Endothelial cell (in vitro differentiated cells): ENCODE results near the gene ITIH2. TPM values are rescaled to one million over a fixed set of nuclear protein-coding genes. Genes with fewer than 3 reads are reported as not detected.
"Not testable (repeated sequence)": the region's sequence is repeated elsewhere in the genome, so short reads cannot be mapped to it uniquely, and the experiment has no call there.

Source experiments
- DNase-seq: peaks from one replicate; pipeline ENCODE4 v3.0.0; 2021; ENCODE audit warnings: low spot score
- H3K27ac Mint-ChIP-seq: one replicate; pipeline ENCODE4 v1.8.0; 2021; ENCODE audit warnings: mixed read lengths, inconsistent platforms; ENCODE audit not compliant: unreplicated experiment
- H3K27me3 Mint-ChIP-seq: one replicate; pipeline ENCODE4 v1.8.0; 2021; ENCODE audit warnings: mild to moderate bottlenecking, moderate library complexity, mixed read lengths, inconsistent platforms; ENCODE audit not compliant: unreplicated experiment
- H3K36me3 Mint-ChIP-seq: one replicate; pipeline ENCODE4 v1.8.0; 2021; ENCODE audit warnings: mild to moderate bottlenecking, low read depth, mixed read lengths, inconsistent platforms; ENCODE audit not compliant: unreplicated experiment
- H3K4me1 Mint-ChIP-seq: one replicate; pipeline ENCODE4 v1.8.0; 2021; ENCODE audit warnings: mild to moderate bottlenecking, mixed read lengths, inconsistent platforms; ENCODE audit not compliant: unreplicated experiment
- H3K4me3 Mint-ChIP-seq: one replicate; pipeline ENCODE4 v1.8.0; 2021; ENCODE audit warnings: mild to moderate bottlenecking, mixed read lengths, inconsistent platforms; ENCODE audit not compliant: unreplicated experiment
- H3K9me3 Mint-ChIP-seq: one replicate; pipeline ENCODE4 v1.8.0; 2021; ENCODE audit warnings: mixed read lengths, inconsistent platforms; ENCODE audit not compliant: unreplicated experiment
- total RNA-seq: library from RNA; stranded (reverse); fragmentation: NEBNext Ultra II Directional; extraction: Animal tissue kit (Norgen Biotek cat#: 25700); gene quantifications from one replicate; pipeline ENCODE4 v1.2.1, GENCODE V29; 2021; ENCODE audit not compliant: unreplicated experiment
- TF ChIP-seq, protein P1 (sequence below): fragments of 200-600 bp; sonication (generic); IDR thresholded peaks from one replicate; pipeline ENCODE4 v1.5.0; 2021; ENCODE audit warnings: antibody characterized with exemption; ENCODE audit not compliant: unreplicated experiment

Gene ITIH2
- total RNA-seq, 1 donor from 2014 or later = not detected

DNA sequence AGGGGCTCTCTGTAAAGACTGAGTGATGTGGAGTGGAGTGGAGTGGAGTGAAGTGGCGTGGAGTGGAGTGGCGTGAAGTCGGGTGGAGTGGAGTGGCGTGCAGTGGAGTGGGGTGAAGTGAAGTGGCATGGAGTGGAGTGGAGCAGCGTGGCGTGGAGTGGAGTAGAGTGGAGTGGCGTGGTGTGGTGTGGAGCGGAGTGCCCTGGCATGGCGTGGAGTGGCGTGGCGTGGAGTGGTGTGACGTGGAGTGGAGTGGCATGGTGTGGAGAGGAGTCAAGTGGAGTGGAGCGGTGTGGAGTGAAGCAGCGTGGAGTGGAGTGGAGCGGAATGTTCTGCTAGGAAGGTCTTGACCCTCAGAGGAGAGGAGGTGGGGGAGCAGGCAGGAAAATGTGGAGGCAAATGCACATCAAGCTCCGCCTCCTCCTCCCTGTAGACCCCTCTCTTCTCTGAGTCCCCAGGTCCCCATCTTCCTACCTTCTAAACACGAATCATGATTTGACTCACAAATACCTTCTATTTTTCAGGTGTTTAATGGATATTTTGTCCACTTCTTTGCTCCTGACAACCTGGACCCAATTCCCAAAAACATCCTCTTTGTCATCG is 19.9 kb downstream of the ITIH2 start:
- Mint-ChIP-seq H3K4me3 (no peak overlapping the region), H3K27ac (no peak overlapping the region), H3K9me3 (no peaks in the 10 kb centered on the region), H3K4me1 (peaks cover 11% of the 10 kb centered on the region), H3K27me3 (peaks cover 2% of the 10 kb centered on the region), H3K36me3 (peaks cover 4% of the 10 kb centered on the region)
- no peak for DNase-seq
- TF ChIP-seq, protein P1, sequence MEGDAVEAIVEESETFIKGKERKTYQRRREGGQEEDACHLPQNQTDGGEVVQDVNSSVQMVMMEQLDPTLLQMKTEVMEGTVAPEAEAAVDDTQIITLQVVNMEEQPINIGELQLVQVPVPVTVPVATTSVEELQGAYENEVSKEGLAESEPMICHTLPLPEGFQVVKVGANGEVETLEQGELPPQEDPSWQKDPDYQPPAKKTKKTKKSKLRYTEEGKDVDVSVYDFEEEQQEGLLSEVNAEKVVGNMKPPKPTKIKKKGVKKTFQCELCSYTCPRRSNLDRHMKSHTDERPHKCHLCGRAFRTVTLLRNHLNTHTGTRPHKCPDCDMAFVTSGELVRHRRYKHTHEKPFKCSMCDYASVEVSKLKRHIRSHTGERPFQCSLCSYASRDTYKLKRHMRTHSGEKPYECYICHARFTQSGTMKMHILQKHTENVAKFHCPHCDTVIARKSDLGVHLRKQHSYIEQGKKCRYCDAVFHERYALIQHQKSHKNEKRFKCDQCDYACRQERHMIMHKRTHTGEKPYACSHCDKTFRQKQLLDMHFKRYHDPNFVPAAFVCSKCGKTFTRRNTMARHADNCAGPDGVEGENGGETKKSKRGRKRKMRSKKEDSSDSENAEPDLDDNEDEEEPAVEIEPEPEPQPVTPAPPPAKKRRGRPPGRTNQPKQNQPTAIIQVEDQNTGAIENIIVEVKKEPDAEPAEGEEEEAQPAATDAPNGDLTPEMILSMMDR = no peak

DNA sequence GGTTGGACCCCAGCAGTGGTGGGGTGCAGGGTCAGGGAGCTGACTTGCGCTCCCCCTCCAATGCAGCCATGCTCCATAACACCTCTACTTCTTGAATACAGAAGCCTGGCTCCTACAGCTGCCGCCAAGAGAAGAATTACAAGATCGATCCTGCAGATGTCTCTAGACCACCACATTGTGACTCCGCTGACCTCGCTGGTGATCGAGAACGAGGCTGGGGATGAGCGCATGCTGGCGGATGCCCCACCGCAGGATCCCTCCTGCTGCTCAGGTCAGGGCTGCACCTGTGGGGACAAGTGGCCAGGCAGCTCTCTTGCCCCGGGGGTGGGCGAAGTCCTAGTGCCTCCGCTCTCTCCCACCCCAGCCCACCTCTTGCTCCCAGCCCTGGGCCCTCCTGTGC is 31.7 kb downstream of the ITIH2 start:
- Mint-ChIP-seq H3K36me3 (no peaks in the 10 kb centered on the region), H3K27ac (no peak overlapping the region), H3K4me3 (no peak overlapping the region), H3K9me3 (no peaks in the 10 kb centered on the region), H3K27me3 (no peaks in the 10 kb centered on the region), H3K4me1 (no peaks in the 10 kb centered on the region)
- no peak for DNase-seq
- TF ChIP-seq, protein P1 = no peak

DNA sequence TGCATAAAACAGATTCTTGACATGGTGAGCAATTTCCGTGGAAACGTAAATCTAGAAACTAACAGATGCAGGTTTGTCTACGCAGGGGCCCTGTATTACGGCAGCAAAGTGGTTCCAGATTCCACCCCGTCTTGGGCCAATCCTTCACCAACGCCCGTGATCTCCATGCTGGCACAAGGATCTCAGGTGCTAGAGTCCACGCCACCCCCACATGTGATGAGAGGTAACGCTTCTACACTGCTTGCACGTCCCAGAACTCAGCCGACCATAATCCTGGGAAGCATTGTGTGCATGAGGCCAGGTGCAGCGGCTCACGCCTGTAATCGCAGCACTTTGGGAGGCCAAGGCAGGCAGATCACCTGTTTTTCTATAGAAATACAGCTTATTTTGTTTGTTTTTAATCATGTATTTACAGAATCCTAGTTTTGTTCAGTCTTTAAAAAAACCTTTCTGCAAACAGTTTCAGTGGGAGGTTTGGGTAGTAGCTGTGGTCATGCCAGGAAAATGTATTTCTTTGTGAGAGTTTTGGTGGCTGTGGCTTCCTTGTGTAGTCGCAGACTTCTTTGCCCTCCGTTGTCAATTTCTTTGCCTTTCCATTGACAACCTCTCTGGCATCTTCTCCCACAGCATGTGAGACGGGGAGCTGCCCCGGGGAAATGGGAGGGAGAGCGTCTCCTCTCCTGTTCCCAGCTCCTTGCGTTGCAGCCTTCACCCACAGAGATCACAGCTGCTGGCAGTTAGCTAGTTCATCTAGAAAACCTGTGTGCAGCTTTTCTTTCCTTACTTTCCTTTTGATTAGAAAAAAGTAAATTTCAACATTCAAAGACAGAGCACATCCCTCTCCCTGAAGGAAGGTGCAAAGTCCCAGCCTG is 35.7 kb downstream of the ITIH2 start:
- no peaks in the 10 kb centered on the region for H3K4me1 Mint-ChIP-seq
- TF ChIP-seq, protein P1 = no peak
- no peaks in the 10 kb centered on the region for H3K27me3 Mint-ChIP-seq
- H3K36me3 Mint-ChIP-seq = no peaks in the 10 kb centered on the region
- DNase-seq = no peak
- no peak overlapping the region for H3K4me3 Mint-ChIP-seq
- H3K27ac Mint-ChIP-seq = no peak overlapping the region
- H3K9me3 Mint-ChIP-seq = no peaks in the 10 kb centered on the region

DNA sequence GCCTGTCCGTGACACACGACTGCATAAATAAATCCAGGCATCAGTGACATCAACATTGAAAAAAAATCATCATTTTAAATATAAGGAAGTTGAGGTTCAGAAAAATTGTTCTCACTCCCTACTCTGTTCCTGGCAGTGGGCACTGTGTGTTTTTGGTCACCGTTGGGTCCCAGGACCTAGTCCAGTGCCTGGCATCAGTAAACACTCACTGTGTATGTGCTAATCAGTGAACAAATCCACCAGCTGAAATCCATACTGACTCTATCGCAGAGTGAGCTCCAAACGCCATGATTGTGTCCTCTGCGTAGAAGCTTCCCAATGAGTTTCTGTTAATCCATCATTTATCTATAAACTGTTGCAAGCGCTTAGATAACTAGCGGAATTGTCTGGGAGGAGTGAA is 41.2 kb downstream of the ITIH2 start:
- H3K9me3 Mint-ChIP-seq = no peaks in the 10 kb centered on the region
- TF ChIP-seq, protein P1 = no peak
- no peaks in the 10 kb centered on the region for H3K27me3 Mint-ChIP-seq
- H3K4me1 Mint-ChIP-seq = no peaks in the 10 kb centered on the region
- no peak overlapping the region for H3K27ac Mint-ChIP-seq
- no peak overlapping the region for H3K4me3 Mint-ChIP-seq
- no peak for DNase-seq
- no peaks in the 10 kb centered on the region for H3K36me3 Mint-ChIP-seq

DNA sequence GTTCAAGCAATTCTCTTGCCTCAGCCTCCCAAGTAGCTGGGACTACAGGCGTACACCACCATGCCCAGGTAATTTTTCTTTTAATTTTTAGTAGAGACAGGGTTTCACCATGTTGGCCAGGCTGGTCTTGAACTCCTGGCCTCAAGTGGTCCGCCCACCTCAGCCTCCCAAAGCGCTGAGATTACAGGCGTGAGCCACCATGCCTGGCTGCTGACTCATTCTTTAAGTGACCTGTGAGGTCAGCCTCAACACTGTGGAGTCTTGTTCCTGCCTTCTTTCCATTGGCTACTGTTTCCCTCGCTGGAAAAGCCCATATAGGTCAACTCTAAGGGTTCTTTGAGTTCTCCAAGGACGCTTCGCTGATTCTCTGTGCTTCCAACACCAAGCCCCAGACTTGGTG is 45.5 kb downstream of the ITIH2 start:
- DNase-seq, H3K27ac Mint-ChIP-seq, H3K4me3 Mint-ChIP-seq, H3K36me3 Mint-ChIP-seq, H3K4me1 Mint-ChIP-seq, H3K9me3 Mint-ChIP-seq, H3K27me3 Mint-ChIP-seq: not testable (repeated sequence)
